Epithelial cell of prostate (primary cell): ENCODE results near the gene ZFYVE28.
"Not testable (repeated sequence)": the region's sequence is repeated elsewhere in the genome, so short reads cannot be mapped to it uniquely, and the experiment has no call there.

ENCODE experiments used
- DNase-seq: peaks from one replicate; pipeline ENCODE4 v3.0.0-alpha.2; 2011; ENCODE audit warnings: low read depth, low spot score
- H3K27ac ChIP-seq: fragments of 450-650 bp; 2 replicates; pipeline ENCODE4 v1.5.1; 2017; ENCODE audit warnings: mild to moderate bottlenecking

ZFYVE28 gene

DNA sequence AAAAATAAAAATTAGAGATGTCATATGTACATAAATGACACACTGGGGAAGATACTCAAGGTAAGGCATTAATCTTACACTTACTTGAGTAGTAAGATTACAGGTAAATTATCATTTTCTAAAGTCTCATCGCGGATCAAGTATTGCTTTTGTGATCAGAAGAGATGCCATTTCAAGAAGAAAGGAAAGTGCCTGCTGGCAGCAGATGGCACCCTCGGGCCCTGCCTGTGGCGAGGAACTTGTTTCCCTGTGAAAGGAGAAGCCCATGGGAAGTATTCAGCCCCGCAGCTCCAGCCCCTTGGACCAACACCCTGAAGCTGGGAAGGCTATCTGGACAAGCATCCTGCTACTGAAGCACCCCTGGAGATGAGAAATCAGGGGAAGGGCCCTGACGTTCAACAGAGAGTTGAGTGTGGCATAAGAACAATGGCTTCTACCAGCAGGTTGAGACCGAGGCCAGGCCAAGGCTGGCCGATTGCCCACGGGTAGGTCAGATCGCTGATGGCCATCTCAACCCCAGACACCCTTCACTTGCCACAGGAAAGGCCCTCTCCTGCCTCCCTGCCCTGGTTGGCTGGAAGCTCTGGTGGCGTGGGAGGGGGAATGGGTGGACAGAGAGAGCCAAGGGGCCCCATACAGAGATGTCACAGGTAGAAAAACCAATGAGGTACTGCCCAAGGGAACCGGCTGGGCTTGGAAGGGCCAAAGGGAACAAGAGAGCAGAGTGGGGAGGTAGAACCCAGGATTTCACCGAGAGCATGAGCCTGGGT is 137.7 kb downstream of the ZFYVE28 start:
- no peak for DNase-seq
- H3K27ac ChIP-seq: no peak overlapping the region

DNA sequence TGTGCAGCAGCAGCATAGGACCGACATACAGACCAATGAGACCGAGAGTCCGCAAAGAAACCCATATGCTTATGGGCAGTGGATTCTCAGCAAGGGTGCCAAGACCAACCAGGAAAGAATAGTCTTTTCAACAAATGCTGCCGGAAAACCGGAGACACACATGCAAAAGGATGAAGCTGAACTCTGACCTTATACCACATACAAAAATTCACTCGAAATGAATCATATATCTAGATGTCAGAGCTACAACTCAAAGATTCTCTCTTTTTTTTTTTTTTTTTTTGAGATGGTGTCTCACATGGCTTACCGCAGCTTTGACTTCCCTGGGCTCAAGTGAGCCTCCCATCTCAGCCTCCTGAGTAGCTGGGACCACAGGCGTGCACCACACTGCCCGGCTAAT is 140.5 kb downstream of the ZFYVE28 start:
- no peak overlapping the region for H3K27ac ChIP-seq
- DNase-seq: no peak

- no peak for DNase-seq
- no peak overlapping the region for H3K27ac ChIP-seq
Observed at GRCh38 chr4:2276581-2277325, 141.7 kb downstream of the ZFYVE28 start.

DNA sequence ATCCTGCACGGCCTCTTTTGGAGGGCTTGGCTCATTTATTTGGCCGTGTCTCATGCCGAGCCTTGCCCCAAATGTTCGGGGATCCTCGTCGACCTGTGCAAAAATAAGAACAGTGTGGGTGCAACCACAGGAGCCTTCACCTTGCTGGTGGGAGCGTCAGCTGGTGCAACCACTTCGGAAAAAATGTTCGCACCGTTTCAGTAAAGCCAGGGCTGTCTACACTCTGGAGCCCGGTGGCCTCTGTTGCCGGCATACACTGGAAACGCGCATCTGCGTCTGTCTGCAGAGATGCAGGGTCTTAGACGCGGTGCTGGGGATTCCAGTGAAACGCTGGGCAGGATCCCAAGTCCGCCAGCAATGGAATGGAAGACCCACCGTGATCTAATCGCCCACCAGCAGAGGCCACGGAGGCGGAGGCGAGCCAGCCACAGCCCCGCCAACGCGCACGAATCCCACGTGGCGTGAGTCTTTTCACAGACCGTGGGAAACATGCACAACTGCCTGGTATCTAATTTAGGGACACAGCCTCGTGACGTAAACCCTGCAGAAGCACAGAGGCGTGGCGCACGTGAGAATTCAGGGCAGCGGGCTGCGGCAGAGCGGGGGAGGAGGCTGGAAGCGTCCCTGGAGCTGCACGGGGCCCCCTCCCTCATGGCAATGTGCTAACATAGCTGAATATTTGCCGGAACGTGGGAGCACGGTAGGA is 142.7 kb downstream of the ZFYVE28 start:
- DNase-seq: no peak
- H3K27ac ChIP-seq: no peak overlapping the region

GRCh38 chr4:2275044-2275397 is 143.4 kb downstream of the ZFYVE28 start:
- not testable (repeated sequence) for DNase-seq, H3K27ac ChIP-seq

- DNase-seq: no peak
- H3K27ac ChIP-seq: no peak overlapping the region
Observed at GRCh38 chr4:2274320-2275043, 144.0 kb downstream of the ZFYVE28 start.

- no peak overlapping the region for H3K27ac ChIP-seq
- no peak for DNase-seq
Observed at GRCh38 chr4:2273657-2274319, 144.7 kb downstream of the ZFYVE28 start.

GRCh38 chr4:2273221-2273620 is 145.2 kb downstream of the ZFYVE28 start:
- DNase-seq: no peak
- no peak overlapping the region for H3K27ac ChIP-seq

- no peak overlapping the region for H3K27ac ChIP-seq
- no peak for DNase-seq
Observed at GRCh38 chr4:2272828-2273120, 145.7 kb downstream of the ZFYVE28 start.

DNA sequence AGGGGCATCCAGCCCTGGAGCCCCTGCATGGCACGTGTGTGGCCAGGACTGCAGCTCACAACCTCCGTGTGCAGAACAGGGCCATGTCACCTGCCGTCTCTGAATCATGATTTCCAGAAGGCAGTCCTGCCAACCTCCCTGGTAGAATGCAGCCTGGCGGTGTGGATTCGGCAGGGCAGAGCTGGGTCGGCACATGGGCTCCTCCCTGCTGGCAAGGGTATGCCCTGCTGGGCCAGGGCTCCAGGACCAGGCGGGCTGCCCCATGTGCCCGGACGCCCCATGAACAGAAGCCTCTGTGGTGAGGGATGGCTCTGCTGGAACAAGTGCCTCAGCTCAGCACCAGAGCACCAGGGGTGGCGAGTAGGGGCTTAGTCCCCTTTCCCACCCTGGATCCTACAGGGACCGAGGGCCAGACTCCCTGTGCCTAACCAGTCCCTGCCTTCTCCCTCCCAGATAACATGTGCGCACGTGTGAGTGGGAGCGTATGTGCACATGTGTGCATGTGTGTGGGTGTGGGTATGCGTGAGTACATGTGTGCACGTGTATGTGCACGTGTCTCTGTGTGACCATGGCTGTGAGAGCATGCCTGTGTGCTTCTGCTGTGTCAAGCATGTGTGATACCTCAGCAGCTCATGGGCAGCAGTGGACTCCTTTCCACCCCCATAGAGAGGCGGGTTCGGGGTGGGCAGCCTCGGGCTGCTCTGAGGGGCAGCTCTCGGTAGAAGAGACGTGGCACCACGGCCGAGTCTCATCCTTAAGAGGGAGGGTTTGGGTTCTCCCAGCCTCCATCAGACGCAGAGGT is 146.2 kb downstream of the ZFYVE28 start:
- no peak overlapping the region for H3K27ac ChIP-seq
- no peak for DNase-seq

- no peak overlapping the region for H3K27ac ChIP-seq
- no peak for DNase-seq
Observed at GRCh38 chr4:2271279-2272025, 147.0 kb downstream of the ZFYVE28 start.

DNA sequence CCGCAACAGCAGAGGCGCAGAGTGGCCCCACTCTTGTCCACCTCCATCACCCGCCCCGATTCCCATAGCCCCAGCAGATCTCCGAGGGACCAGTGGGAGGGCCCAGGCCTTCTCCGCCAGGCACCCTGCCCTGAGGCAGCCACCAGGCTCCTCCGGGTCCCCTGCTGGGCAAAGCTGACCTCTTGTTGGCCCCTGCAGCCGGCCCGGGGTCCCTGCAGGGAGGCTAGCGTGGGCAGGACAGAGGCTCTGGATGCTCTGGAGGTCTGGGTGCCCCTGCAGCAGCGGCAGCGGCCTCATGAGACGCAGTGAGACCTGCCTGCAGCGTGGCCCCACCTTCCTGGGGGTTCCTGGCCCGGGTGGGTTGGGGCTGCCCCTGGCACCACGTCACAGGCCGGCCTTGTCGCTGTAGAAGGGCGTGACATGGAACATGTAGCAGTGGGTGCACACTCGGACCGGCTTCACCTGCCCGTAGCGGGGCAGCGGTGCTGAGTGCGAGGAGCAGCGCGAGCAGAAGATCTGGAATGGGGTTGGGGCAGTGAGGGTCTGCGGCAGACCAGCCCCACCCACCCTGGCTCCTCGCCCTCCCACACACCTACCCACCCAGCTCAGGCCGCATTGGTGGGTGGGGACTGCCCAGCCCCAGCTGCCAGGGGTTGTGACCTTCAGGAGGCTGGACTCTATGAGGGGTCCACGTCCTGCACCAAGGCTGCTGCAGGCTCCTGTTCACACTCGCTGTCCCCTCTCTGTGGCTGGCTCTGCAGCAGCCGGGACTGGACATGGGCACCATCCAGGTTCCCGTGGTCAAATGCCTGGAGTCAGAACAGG is 147.9 kb downstream of the ZFYVE28 start:
- no peak overlapping the region for H3K27ac ChIP-seq
- no peak for DNase-seq

- DNase-seq: no peak
- no peak overlapping the region for H3K27ac ChIP-seq
Observed at GRCh38 chr4:2269618-2270163, 148.8 kb downstream of the ZFYVE28 start.

DNA sequence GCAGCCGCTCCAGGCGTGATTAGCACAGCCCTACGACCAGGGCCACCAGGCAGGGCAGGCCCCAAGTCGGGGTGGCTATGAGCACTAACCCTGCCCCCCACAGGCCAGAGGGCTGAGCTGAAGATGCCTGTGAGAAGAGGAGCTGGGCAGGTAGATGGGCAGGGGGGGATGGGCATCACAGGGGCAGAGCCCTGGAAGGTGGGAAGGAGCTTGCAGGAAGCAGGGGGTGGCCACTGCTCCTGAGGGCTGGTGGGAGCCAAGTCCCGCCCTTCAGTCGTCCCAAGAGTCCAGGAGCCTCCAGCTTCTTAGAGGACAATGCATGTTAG is 149.3 kb downstream of the ZFYVE28 start:
- no peak for DNase-seq

GRCh38 chr4:2268357-2269205 is 149.9 kb downstream of the ZFYVE28 start:
- no peak for DNase-seq
- H3K27ac ChIP-seq: no peak overlapping the region

More for the DNA sequence above, 149.3 kb downstream of the ZFYVE28 start:
- no peak overlapping the region for H3K27ac ChIP-seq

- H3K27ac ChIP-seq: no peak overlapping the region
- DNase-seq: no peak
Observed at GRCh38 chr4:2267841-2268240, 150.6 kb downstream of the ZFYVE28 start.

DNA sequence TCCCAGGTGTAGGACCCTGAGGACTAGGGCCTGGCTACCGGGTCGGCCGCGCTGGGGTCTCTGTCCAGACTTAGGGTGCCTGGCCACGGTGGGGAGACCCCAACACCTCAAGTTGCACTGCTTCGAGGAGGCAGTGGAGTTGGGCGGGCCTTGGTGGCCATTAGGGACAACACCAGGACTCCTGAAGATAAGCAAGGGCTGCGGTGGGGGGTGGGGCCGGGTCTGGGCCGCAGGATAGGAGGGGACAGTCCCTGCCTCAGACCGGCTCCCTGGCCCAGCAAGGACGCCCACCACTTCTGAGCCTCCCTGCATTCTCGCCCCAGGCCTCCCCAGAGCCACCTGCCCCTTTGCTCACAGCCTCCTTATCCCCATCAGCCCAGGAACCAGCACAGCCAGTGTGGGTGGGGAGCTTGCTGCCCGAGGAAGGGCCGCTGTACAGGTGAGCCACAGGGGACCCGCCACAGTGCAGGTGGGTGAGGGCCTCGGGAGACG is 151.1 kb downstream of the ZFYVE28 start:
- no peak for DNase-seq
- H3K27ac ChIP-seq: no peak overlapping the region
